ENCODE data around the gene TFEB. TPM values are rescaled to one million over a fixed set of nuclear protein-coding genes. Genes with fewer than 3 reads are reported as not detected.

TFEB gene
- total and polyA plus RNA-seq, 2 donors (not counting 3 experiments of a cell fraction or from before 2014, with no cell fraction given), result 4.9 to 6.6 TPM

- Histone ChIP-seq H3K4me1 (ENCODE audit: control insufficient read depth, extremely low read depth, insufficient read depth, low read length) (peaks cover 20% of the 10 kb centered on the region), H2AFZ (ENCODE audit: low read depth, low read length) (peak overlapping the region; percentile 44), H3K27me3 (ENCODE audit: control insufficient read depth in 2 of 2, insufficient read depth in 2 of 2, low read length in 2 of 2) (no peaks in the 10 kb centered on the region), H3K27ac (ENCODE audit: insufficient read depth, low read depth, low read length) (no peak overlapping the region), H3K4me2 (ENCODE audit: insufficient read depth, low read length) (peak overlapping the region; percentile 1), H3K4me3 (replicated peaks in 1 of 3; ENCODE audit: insufficient read depth in 1 of 3, low read depth in 1 of 3, low read length in 3 of 3) (peak overlapping the region; percentile 9 to 70 (median 24)), H3K36me3 (ENCODE audit: control insufficient read depth in 2 of 2, extremely low read depth in 1 of 2, insufficient read depth in 2 of 2, low read length in 2 of 2) (no peaks in the 10 kb centered on the region), H3K9me3 (replicated peaks; ENCODE audit: control insufficient read depth, insufficient read depth, low read length) (no peaks in the 10 kb centered on the region), H3K9me1 (replicated peaks; ENCODE audit: control insufficient read depth, extremely low read depth, insufficient read depth, low read length) (no peaks in the 10 kb centered on the region), H4K20me1 (replicated peaks; ENCODE audit: control insufficient read depth, extremely low read depth, insufficient read depth, low read length) (no peaks in the 10 kb centered on the region), H3K9ac (replicated peaks; ENCODE audit: extremely low read depth, insufficient read depth, low read length) (peak overlapping the region; percentile 4), H3K79me2 (ENCODE audit: control insufficient read depth, insufficient read depth, low read length) (no peaks in the 10 kb centered on the region)
- ChIA-PET CTCF (interaction anchor here (0.7 to 2.5 kb wide), 22 partner anchors 11 to 186 kb away, joined by 3 to 19 read pairs (median 4); partner anchors contain the start of genes BYSL, FRS3, MED20 and TOMM6), POLR2A (interaction anchor here (0.7 kb wide), 1 partner anchor 16 kb away, joined by 8 read pairs; no protein-coding TSS in a partner anchor)
- intact Hi-C loops (cut with micrococcal nuclease) (loop anchor here (1.0 to 2.0 kb wide), 3 partner anchors 28 to 52 kb away; partner anchors contain the start of gene TOMM6), dilution Hi-C loops (cut with MboI; ENCODE audit: extremely low pct_ligation_motif_present, low sequenced_read_pairs) (no loop called here)
- DNase-seq (ENCODE audit: low read depth, low spot score) (peak; percentile 72), FAIRE-seq (peak; percentile 60)
- no TSS peak for BruUV-seq (replicated peaks)
- TF ChIP-seq CTCF (IDR thresholded peaks at IDR 0.05; ENCODE audit: extremely low read depth in 1 of 2, insufficient read depth in 1 of 2, low read depth in 1 of 2, low read length in 2 of 2) (no peak), POLR2A (IDR thresholded peaks at IDR 0.05; ENCODE audit: low read depth, low read length) (no peak), FOS (IDR thresholded peaks at IDR 0.05; ENCODE audit: borderline replicate concordance, insufficient read depth, low read length) (no peak), JUN (IDR thresholded peaks at IDR 0.05; ENCODE audit: borderline replicate concordance, insufficient read depth, insufficient read length, low read depth) (no peak), GATA2 (IDR thresholded peaks at IDR 0.05; ENCODE audit: insufficient read depth, insufficient read length, low read depth, low read length) (no peak), MAX (IDR thresholded peaks at IDR 0.05; ENCODE audit: insufficient read depth, insufficient read length) (no peak), EZH2 (IDR thresholded peaks at IDR 0.05; ENCODE audit: borderline replicate concordance, low read depth, low read length, severe bottlenecking) (no peak), MYC (IDR thresholded peaks at IDR 0.05; ENCODE audit: low read depth, low read length) (no peak), POLR2AphosphoS5 (IDR thresholded peaks at IDR 0.05; ENCODE audit: insufficient read depth, low read depth, low read length) (no peak)
Measured at GRCh38 chr6:41734666-41735426, 562 bp downstream of the TFEB start.

Data from endothelial cell of umbilical vein (primary cell).